DND-41 (cell line): ENCODE results near the gene RGS3.

Experiments
- EZH2 ChIP-seq: IDR thresholded peaks from 3 replicates; pipeline ENCODE4 v1.6.1; 2012; ENCODE audit warnings: borderline replicate concordance, low read depth, mild to moderate bottlenecking, moderate library complexity, low read length, inconsistent platforms; ENCODE audit not compliant: severe bottlenecking
- TF ChIP-seq, protein P1 (sequence below): IDR thresholded peaks from 2 replicates; pipeline ENCODE4 v1.5.1; 2012; ENCODE audit warnings: borderline replicate concordance, low read length, moderate library complexity, mild to moderate bottlenecking; ENCODE audit not compliant: poor library complexity, severe bottlenecking; ENCODE audit errors: extremely low read depth

DNA sequence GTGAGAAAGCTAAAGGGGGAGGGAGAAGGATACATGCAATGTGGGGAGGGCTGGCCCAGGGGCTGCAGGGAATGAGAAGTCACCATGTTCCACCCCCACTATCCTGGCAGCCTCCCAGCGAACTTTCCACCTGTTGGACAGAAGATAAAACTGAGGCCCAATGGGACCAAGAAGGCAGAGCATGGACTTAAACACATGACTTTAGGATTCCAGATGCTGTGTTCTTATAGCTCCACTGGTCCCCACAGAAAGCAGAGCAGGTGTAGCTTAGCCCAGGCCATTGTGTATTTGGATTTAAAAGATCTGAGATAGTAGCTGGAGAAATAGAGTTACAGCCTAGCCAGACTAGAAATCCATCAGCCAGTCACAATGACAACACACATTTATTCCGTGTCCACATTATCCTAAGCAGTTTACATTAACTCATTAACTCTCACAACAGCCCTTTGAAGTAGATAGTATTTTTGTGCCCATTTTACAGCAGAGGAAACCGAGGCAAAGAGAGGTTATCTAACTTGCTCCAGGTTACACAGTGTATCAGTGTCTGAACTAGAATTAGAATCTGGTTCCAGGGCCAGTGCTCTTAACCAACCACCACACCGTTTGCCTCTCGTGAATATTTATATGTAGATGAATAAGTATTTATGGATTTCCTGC, 121.0 kb downstream of the RGS3 start:
- TF ChIP-seq, protein P1, sequence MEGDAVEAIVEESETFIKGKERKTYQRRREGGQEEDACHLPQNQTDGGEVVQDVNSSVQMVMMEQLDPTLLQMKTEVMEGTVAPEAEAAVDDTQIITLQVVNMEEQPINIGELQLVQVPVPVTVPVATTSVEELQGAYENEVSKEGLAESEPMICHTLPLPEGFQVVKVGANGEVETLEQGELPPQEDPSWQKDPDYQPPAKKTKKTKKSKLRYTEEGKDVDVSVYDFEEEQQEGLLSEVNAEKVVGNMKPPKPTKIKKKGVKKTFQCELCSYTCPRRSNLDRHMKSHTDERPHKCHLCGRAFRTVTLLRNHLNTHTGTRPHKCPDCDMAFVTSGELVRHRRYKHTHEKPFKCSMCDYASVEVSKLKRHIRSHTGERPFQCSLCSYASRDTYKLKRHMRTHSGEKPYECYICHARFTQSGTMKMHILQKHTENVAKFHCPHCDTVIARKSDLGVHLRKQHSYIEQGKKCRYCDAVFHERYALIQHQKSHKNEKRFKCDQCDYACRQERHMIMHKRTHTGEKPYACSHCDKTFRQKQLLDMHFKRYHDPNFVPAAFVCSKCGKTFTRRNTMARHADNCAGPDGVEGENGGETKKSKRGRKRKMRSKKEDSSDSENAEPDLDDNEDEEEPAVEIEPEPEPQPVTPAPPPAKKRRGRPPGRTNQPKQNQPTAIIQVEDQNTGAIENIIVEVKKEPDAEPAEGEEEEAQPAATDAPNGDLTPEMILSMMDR: no peak
- TF ChIP-seq EZH2: no peak
